Spinal cord (tissue), 10 donors: Measurements from ENCODE around the gene CAPZB. TPM values are rescaled to one million over a fixed set of nuclear protein-coding genes. Genes with fewer than 3 reads are reported as not detected.

ENCODE experiments used
- DNase-seq, 6 donors: peaks; one replicate each; pipeline versions ENCODE4 v3.0.0 to v3.0.0-alpha.2; 2013 to 2015; ENCODE audit warnings: low spot score in 6 of 6, low read depth in 4 of 6
- H3K27ac ChIP-seq: one replicate; pipeline ENCODE4 v1.5.1; 2013; ENCODE audit warnings: low read depth, low read length, control low read depth
- H3K27me3 ChIP-seq: one replicate; pipeline ENCODE4 v1.6.1; 2013; ENCODE audit warnings: low read length; ENCODE audit not compliant: control insufficient read depth, insufficient read depth
- H3K36me3 ChIP-seq: one replicate; pipeline ENCODE4 v1.6.1; 2013; ENCODE audit warnings: low read length; ENCODE audit not compliant: control insufficient read depth, insufficient read depth
- H3K4me1 ChIP-seq: one replicate; pipeline ENCODE4 v1.6.1; 2013; ENCODE audit warnings: low read length; ENCODE audit not compliant: control insufficient read depth, insufficient read depth
- H3K4me3 ChIP-seq: one replicate; pipeline ENCODE4 v1.5.1; 2013; ENCODE audit warnings: low read depth, low read length, control low read depth
- H3K9me3 ChIP-seq: one replicate; pipeline ENCODE4 v1.6.1; 2013; ENCODE audit warnings: low read length; ENCODE audit not compliant: control insufficient read depth, insufficient read depth
- WGBS: methylation state at CpG from one replicate; pipeline ENCODE4 v1.1.5; 2013; ENCODE audit warnings: missing lambda C conversion rate; ENCODE audit not compliant: insufficient coverage; 5-methylcytosine and 5-hydroxymethylcytosine counted together
- polyA plus RNA-seq, 2 donors: library from polyadenylated mRNA; unstranded; fragments of 120-200 nt; gene quantifications; one replicate each; pipeline ENCODE4 v1.2.1, GENCODE V29; 2013; ENCODE audit not compliant: insufficient read length in 2 of 2
- total RNA-seq, 2 donors: library from RNA; depleted of rRNA in 1 of 2; stranded (reverse); fragments of 120-200 nt in 1 of 2; fragments of >200 nt in 1 of 2; gene quantifications; one replicate each; pipeline versions ENCODE4 v1.2.3 to v1.2.4, GENCODE V29; 2013 to 2014
- donor health status: healthy.

Gene CAPZB
- total and polyA plus RNA-seq, 4 donors, result 78.8 to 312 (median 243) TPM

- no peak for DNase-seq
- H3K9me3 ChIP-seq, result no peaks in the 10 kb centered on the region
- H3K27ac ChIP-seq, result no peak overlapping the region
- H3K36me3 ChIP-seq, result peaks cover 4% of the 10 kb centered on the region
- no peak overlapping the region for H3K4me3 ChIP-seq
- WGBS, result 82% methylated on average over 11 of the region's 13 CpGs
- no peaks in the 10 kb centered on the region for H3K27me3 ChIP-seq
- H3K4me1 ChIP-seq, result peaks cover 37% of the 10 kb centered on the region
Observed at GRCh38 chr1:19426294-19427086, 58.8 kb downstream of the CAPZB start.

GRCh38 chr1:19425646-19426239 is 59.6 kb downstream of the CAPZB start:
- no peak for DNase-seq
- no peaks in the 10 kb centered on the region for H3K9me3 ChIP-seq
- peaks cover 4% of the 10 kb centered on the region for H3K36me3 ChIP-seq
- H3K4me3 ChIP-seq, result no peak overlapping the region
- no peak overlapping the region for H3K27ac ChIP-seq
- 88% methylated on average over 6 of the region's 6 CpGs for WGBS
- no peaks in the 10 kb centered on the region for H3K27me3 ChIP-seq
- H3K4me1 ChIP-seq, result peaks cover 37% of the 10 kb centered on the region

GRCh38 chr1:19424651-19425570 is 60.4 kb downstream of the CAPZB start:
- Histone ChIP-seq H3K4me1 (peaks cover 35% of the 10 kb centered on the region), H3K27me3 (no peaks in the 10 kb centered on the region), H3K27ac (no peak overlapping the region), H3K9me3 (no peaks in the 10 kb centered on the region), H3K4me3 (no peak overlapping the region), H3K36me3 (peaks cover 4% of the 10 kb centered on the region)
- DNase-seq, result peak in 1 of 6 donors; percentile 54
- 64% methylated on average over 5 of the region's 7 CpGs for WGBS

GRCh38 chr1:19423130-19423529 is 62.2 kb downstream of the CAPZB start:
- H3K4me3 ChIP-seq, result no peak overlapping the region
- no peak for DNase-seq
- peaks cover 12% of the 10 kb centered on the region for H3K36me3 ChIP-seq
- H3K27me3 ChIP-seq, result no peaks in the 10 kb centered on the region
- H3K9me3 ChIP-seq, result no peaks in the 10 kb centered on the region
- H3K4me1 ChIP-seq, result peaks cover 39% of the 10 kb centered on the region
- no peak overlapping the region for H3K27ac ChIP-seq
- 86% methylated on average over 1 of the region's 5 CpGs for WGBS

- H3K4me3 ChIP-seq, result no peak overlapping the region
- no peaks in the 10 kb centered on the region for H3K27me3 ChIP-seq
- no CpG with 5 or more reads among the region's 4 CpGs for WGBS
- peaks cover 33% of the 10 kb centered on the region for H3K4me1 ChIP-seq
- no peak for DNase-seq
- peaks cover 16% of the 10 kb centered on the region for H3K36me3 ChIP-seq
- no peak overlapping the region for H3K27ac ChIP-seq
- H3K9me3 ChIP-seq, result no peaks in the 10 kb centered on the region
Observed at GRCh38 chr1:19421365-19421764, 64.0 kb downstream of the CAPZB start.

GRCh38 chr1:19420606-19421005 is 64.7 kb downstream of the CAPZB start:
- no peak for DNase-seq
- H3K9me3 ChIP-seq, result no peaks in the 10 kb centered on the region
- H3K27me3 ChIP-seq, result no peaks in the 10 kb centered on the region
- peaks cover 15% of the 10 kb centered on the region for H3K36me3 ChIP-seq
- no peak overlapping the region for H3K27ac ChIP-seq
- 96% methylated on average over 4 of the region's 4 CpGs for WGBS
- H3K4me1 ChIP-seq, result peaks cover 30% of the 10 kb centered on the region
- H3K4me3 ChIP-seq, result no peak overlapping the region

- H3K27ac ChIP-seq, result no peak overlapping the region
- WGBS, result 51% methylated on average over 8 of the region's 9 CpGs
- peak in 1 of 6 donors; percentile 51 for DNase-seq
- no peaks in the 10 kb centered on the region for H3K27me3 ChIP-seq
- peaks cover 32% of the 10 kb centered on the region for H3K4me1 ChIP-seq
- H3K36me3 ChIP-seq, result peaks cover 14% of the 10 kb centered on the region
- no peak overlapping the region for H3K4me3 ChIP-seq
- no peaks in the 10 kb centered on the region for H3K9me3 ChIP-seq
Observed at GRCh38 chr1:19419691-19420090, 65.6 kb downstream of the CAPZB start.

- no peak for DNase-seq
- H3K36me3 ChIP-seq, result peaks cover 13% of the 10 kb centered on the region
- no peaks in the 10 kb centered on the region for H3K9me3 ChIP-seq
- no peak overlapping the region for H3K4me3 ChIP-seq
- H3K27ac ChIP-seq, result no peak overlapping the region
- no peaks in the 10 kb centered on the region for H3K27me3 ChIP-seq
- peaks cover 37% of the 10 kb centered on the region for H3K4me1 ChIP-seq
- 71% methylated on average over 1 of the region's 5 CpGs for WGBS
Observed at GRCh38 chr1:19418503-19418971, 66.8 kb downstream of the CAPZB start.

- WGBS, result 100% methylated on average over 2 of the region's 6 CpGs
- no peak overlapping the region for H3K4me3 ChIP-seq
- peaks cover 42% of the 10 kb centered on the region for H3K4me1 ChIP-seq
- no peaks in the 10 kb centered on the region for H3K27me3 ChIP-seq
- H3K9me3 ChIP-seq, result no peaks in the 10 kb centered on the region
- no peak overlapping the region for H3K27ac ChIP-seq
- peak in 1 of 6 donors; percentile 85 for DNase-seq
- peaks cover 13% of the 10 kb centered on the region for H3K36me3 ChIP-seq
Observed at GRCh38 chr1:19416921-19417470, 68.3 kb downstream of the CAPZB start.
